ENCODE measurements around the gene TSPAN33. TPM values are rescaled to one million over a fixed set of nuclear protein-coding genes. Genes with fewer than 3 reads are reported as not detected.

TSPAN33 gene
- total and polyA plus RNA-seq, 9 of the 15 experiments (the other 6 are each of a cell fraction or from before 2014, with no cell fraction given): 0.03 to 1.5 (median 0.23) TPM; not detected in 2

- no peak overlapping the region for H2AFZ ChIP-seq (ENCODE audit: low read depth, low read length)
- no peak for TF ChIP-seq SPI1 (IDR thresholded peaks at IDR 0.05; ENCODE audit: borderline replicate concordance, low read depth, low read length)
- H4K20me1 ChIP-seq (replicated peaks; ENCODE audit: control insufficient read depth, insufficient read depth, low read length): no peaks in the 10 kb centered on the region; the same call in 1 of the 2 replicates
- CTCF ChIA-PET (ENCODE audit: low intra/inter-chr PET ratio): no interaction called here
- BruUV-seq (replicated peaks): no TSS peak
- no peaks in the 10 kb centered on the region for H3K9me1 ChIP-seq (ENCODE audit: control insufficient read depth, insufficient read depth, low read length)
- H3K4me2 ChIP-seq (ENCODE audit: insufficient read depth, low read length): no peak overlapping the region
- FAIRE-seq (no peak), ATAC-seq (no peak), DNase-seq (ENCODE audit: extremely low read depth in 1 of 4, low spot score in 3 of 4) (no peak)
- no peak overlapping the region for H3K9ac ChIP-seq (ENCODE audit: insufficient read depth in 1 of 2, low read depth in 2 of 2, low read length in 2 of 2)
- peaks cover 0 to 13% of the 10 kb centered on the region in 2 experiments; a peak in 2 of 5 replicates for H3K4me1 ChIP-seq (replicated peaks in 1 of 2; ENCODE audit: control insufficient read depth in 2 of 2, insufficient read depth in 2 of 2, low read length in 2 of 2)
- POLR2A ChIA-PET: no interaction called here
- H3K4me3 ChIP-seq: no peak overlapping the region
- intact Hi-C loops (cut with micrococcal nuclease) (loop anchor here (5.0 kb wide), 1 partner anchor 77 kb away; no protein-coding TSS in a partner anchor), in situ Hi-C loops (cut with MboI) (no loop called here)
- H3K36me3 ChIP-seq (ENCODE audit: control insufficient read depth, insufficient read depth, low read length): no peaks in the 10 kb centered on the region
- H3K79me2 ChIP-seq (ENCODE audit: control insufficient read depth, insufficient read depth, low read length): no peaks in the 10 kb centered on the region
- H3K27me3 ChIP-seq (ENCODE audit: control insufficient read depth in 2 of 2, insufficient read depth in 2 of 2, low read length in 2 of 2): peaks cover 65 to 68% of the 10 kb centered on the region in 2 experiments
- WGBS (ENCODE audit: insufficient coverage, low coverage, missing lambda C conversion rate): 5% methylated on average over 13 of the region's 13 CpGs
- H3K9me3 ChIP-seq (replicated peaks; ENCODE audit: control insufficient read depth, insufficient read depth, low read depth, low read length): no peaks in the 10 kb centered on the region
- H3K27ac ChIP-seq (ENCODE audit: extremely low read depth, low read depth, low read length): no peak overlapping the region
Measured at GRCh38 chr7:129189661-129190310, 45.3 kb downstream of the TSPAN33 start.

GRCh38 chr7:129191272-129191671 is 46.8 kb downstream of the TSPAN33 start:
- DNase-seq (ENCODE audit: extremely low read depth in 1 of 4, low spot score in 3 of 4): no peak
- H3K4me1 ChIP-seq (replicated peaks in 1 of 2; ENCODE audit: control insufficient read depth in 2 of 2, insufficient read depth in 2 of 2, low read length in 2 of 2): peaks cover 0 to 13% of the 10 kb centered on the region in 2 experiments; a peak in 2 of 5 replicates
- no peaks in the 10 kb centered on the region; the same call in 1 of the 2 replicates for H4K20me1 ChIP-seq (replicated peaks; ENCODE audit: control insufficient read depth, insufficient read depth, low read length)
- 0% methylated on average over 3 of the region's 3 CpGs for WGBS (ENCODE audit: insufficient coverage, low coverage, missing lambda C conversion rate)
- no peak for FAIRE-seq
- no peaks in the 10 kb centered on the region for H3K79me2 ChIP-seq (ENCODE audit: control insufficient read depth, insufficient read depth, low read length)
- CTCF ChIA-PET (ENCODE audit: low intra/inter-chr PET ratio): no interaction called here
- no peak overlapping the region for H3K4me2 ChIP-seq (ENCODE audit: insufficient read depth, low read length)
- H3K9me3 ChIP-seq (replicated peaks; ENCODE audit: control insufficient read depth, insufficient read depth, low read depth, low read length): no peaks in the 10 kb centered on the region
- in situ Hi-C loops (cut with MboI): no loop called here
- H3K9ac ChIP-seq (ENCODE audit: insufficient read depth in 1 of 2, low read depth in 2 of 2, low read length in 2 of 2): no peak overlapping the region
- H3K27ac ChIP-seq (ENCODE audit: extremely low read depth, low read depth, low read length): no peak overlapping the region
- BruUV-seq (replicated peaks): no TSS peak
- no peak overlapping the region for H2AFZ ChIP-seq (ENCODE audit: low read depth, low read length)
- POLR2A ChIA-PET: no interaction called here
- H3K4me3 ChIP-seq: no peak overlapping the region
- no peaks in the 10 kb centered on the region for H3K36me3 ChIP-seq (ENCODE audit: control insufficient read depth, insufficient read depth, low read length)
- intact Hi-C loops (cut with micrococcal nuclease): loop anchor here (5.0 kb wide), 1 partner anchor 79 kb away; no protein-coding TSS in a partner anchor
- no peak for ATAC-seq
- no peaks in the 10 kb centered on the region for H3K9me1 ChIP-seq (ENCODE audit: control insufficient read depth, insufficient read depth, low read length)
- peaks cover 54 to 59% of the 10 kb centered on the region in 2 experiments for H3K27me3 ChIP-seq (ENCODE audit: control insufficient read depth in 2 of 2, insufficient read depth in 2 of 2, low read length in 2 of 2)
- TF ChIP-seq ZNF3 (CRISPR knock-in tag; IDR thresholded peaks at IDR 0.05): no peak
- no peak for TF ChIP-seq SREBF1 (IDR thresholded peaks at IDR 0.05; ENCODE audit: borderline replicate concordance, low read depth, low read length)
- no peak for TF ChIP-seq ILK (tag; IDR thresholded peaks at IDR 0.05; ENCODE audit: borderline replicate concordance, low read depth)
- TF ChIP-seq RBM25 (IDR thresholded peaks at IDR 0.05; ENCODE audit: low read depth, low read length, severe bottlenecking): no peak
- TF ChIP-seq SAFB2 (IDR thresholded peaks at IDR 0.05; ENCODE audit: borderline replicate concordance, low read depth, low read length, severe bottlenecking): no peak
- no peak for TF ChIP-seq FOXM1 (IDR thresholded peaks at IDR 0.05; ENCODE audit: low read depth)
- TF ChIP-seq FOXM1 (CRISPR knock-in tag; IDR thresholded peaks at IDR 0.05; ENCODE audit: low read depth): no peak
- no peak for TF ChIP-seq POU5F1 (IDR thresholded peaks at IDR 0.05; ENCODE audit: borderline replicate concordance, low read depth, low read length, partially characterized antibody)
- no peak for TF ChIP-seq CEBPB (tag; IDR thresholded peaks at IDR 0.05)
- no peak for TF ChIP-seq POLR2AphosphoS2 (IDR thresholded peaks at IDR 0.05; ENCODE audit: low read length)

Measured in K562 (cell line).